Suprapubic skin (tissue), 4 donors: ENCODE data around the gene FAM161B. TPM values are rescaled to one million over a fixed set of nuclear protein-coding genes. Genes with fewer than 3 reads are reported as not detected.

Source experiments
- DNase-seq, 2 donors: peaks; one replicate each; pipeline ENCODE4 v3.0.0-alpha.2; 2019; ENCODE audit warnings: low spot score in 2 of 2
- H3K27ac ChIP-seq: fragments of 200-600 bp; sonication (generic); one replicate; pipeline ENCODE4 v1.5.1; 2019
- H3K27me3 ChIP-seq: fragments of 200-600 bp; sonication (generic); one replicate; pipeline ENCODE4 v1.5.1; 2019
- H3K36me3 ChIP-seq: fragments of 200-600 bp; sonication (generic); one replicate; pipeline ENCODE4 v1.5.1; 2019
- H3K4me1 ChIP-seq: fragments of 200-600 bp; sonication (generic); one replicate; pipeline ENCODE4 v1.5.1; 2019
- H3K4me3 ChIP-seq: fragments of 200-600 bp; sonication (generic); one replicate; pipeline ENCODE4 v1.5.1; 2019; ENCODE audit warnings: mild to moderate bottlenecking
- H3K9me3 ChIP-seq: fragments of 200-600 bp; sonication (generic); one replicate; pipeline ENCODE4 v1.5.1; 2019
- CTCF ChIP-seq, 2 donors: fragments of 200-600 bp in 1 of 2; fragments of 450-650 bp in 1 of 2; sonication (generic) in 1 of 2; IDR thresholded peaks; one replicate each; pipeline ENCODE4 v1.5.1; 2016 to 2019; ENCODE audit warnings: antibody characterized with exemption in 2 of 2, mild to moderate bottlenecking in 1 of 2, moderate library complexity in 1 of 2
- EP300 ChIP-seq: sonication (generic); formaldehyde crosslinking; IDR thresholded peaks from one replicate; pipeline ENCODE4 v1.6.1; 2017; ENCODE audit warnings: antibody characterized with exemption
- POLR2A ChIP-seq, 2 donors: fragments of 450-650 bp; IDR thresholded peaks; one replicate each; pipeline ENCODE4 v1.6.1; 2017; ENCODE audit warnings: antibody characterized with exemption in 2 of 2, mild to moderate bottlenecking in 2 of 2, moderate library complexity in 2 of 2
- POLR2AphosphoS5 ChIP-seq, 3 donors: sonication (generic); formaldehyde crosslinking; IDR thresholded peaks; one replicate each; pipeline ENCODE4 v1.6.1; 2017; ENCODE audit warnings: antibody characterized with exemption in 3 of 3
- WGBS: methylation state at CpG from one replicate; pipeline ENCODE4 v1.1.5; 2018; 5-methylcytosine and 5-hydroxymethylcytosine counted together
- total RNA-seq, 4 donors: library from RNA; depleted of rRNA; stranded (reverse); fragments of >200 nt; gene quantifications; one replicate each; pipeline ENCODE4 v1.1.0, GENCODE V29; 2016

The FAM161B gene
- total RNA-seq, 4 donors from 2014 or later, result 2.1 to 4.7 (median 3.5) TPM

- Histone ChIP-seq H3K4me3 (no peak overlapping the region), H3K4me1 (no peaks in the 10 kb centered on the region), H3K27me3 (no peaks in the 10 kb centered on the region), H3K9me3 (no peaks in the 10 kb centered on the region), H3K36me3 (peaks cover 28% of the 10 kb centered on the region), H3K27ac (no peak overlapping the region)
- no peak for DNase-seq
- no peak for TF ChIP-seq POLR2A (IDR thresholded peaks at IDR 0.05)
- TF ChIP-seq EP300, result no peak
- TF ChIP-seq POLR2AphosphoS5 (IDR thresholded peaks at IDR 0.05), result no peak
- TF ChIP-seq CTCF (IDR thresholded peaks at IDR 0.05), result no peak
- 86% methylated on average over 4 of the region's 4 CpGs for WGBS
Observed at GRCh38 chr14:73977896-73978295, 28.0 kb upstream of the FAM161B start.

GRCh38 chr14:73976125-73976524 is 26.2 kb upstream of the FAM161B start:
- no peaks in the 10 kb centered on the region for H3K9me3 ChIP-seq
- 72% methylated on average over 6 of the region's 6 CpGs for WGBS
- H3K27me3 ChIP-seq, result no peaks in the 10 kb centered on the region
- H3K27ac ChIP-seq, result no peak overlapping the region
- H3K4me1 ChIP-seq, result no peaks in the 10 kb centered on the region
- no peak overlapping the region for H3K4me3 ChIP-seq
- DNase-seq, result no peak
- peaks cover 32% of the 10 kb centered on the region for H3K36me3 ChIP-seq
- TF ChIP-seq POLR2AphosphoS5 (IDR thresholded peaks at IDR 0.05), result no peak
- no peak for TF ChIP-seq CTCF (IDR thresholded peaks at IDR 0.05)

GRCh38 chr14:73973497-73973896 is 23.6 kb upstream of the FAM161B start:
- H3K4me3 ChIP-seq, result no peak overlapping the region
- 88% methylated on average over 2 of the region's 2 CpGs for WGBS
- no peak for TF ChIP-seq CTCF (IDR thresholded peaks at IDR 0.05)
- TF ChIP-seq EP300, result no peak
- TF ChIP-seq POLR2A (IDR thresholded peaks at IDR 0.05), result no peak
- TF ChIP-seq POLR2AphosphoS5 (IDR thresholded peaks at IDR 0.05), result no peak
- H3K4me1 ChIP-seq, result no peaks in the 10 kb centered on the region
- no peaks in the 10 kb centered on the region for H3K27me3 ChIP-seq
- DNase-seq, result no peak
- H3K36me3 ChIP-seq, result peaks cover 58% of the 10 kb centered on the region
- H3K9me3 ChIP-seq, result no peaks in the 10 kb centered on the region
- no peak overlapping the region for H3K27ac ChIP-seq

GRCh38 chr14:73968885-73969284 is 19.0 kb upstream of the FAM161B start:
- Histone ChIP-seq H3K9me3 (no peaks in the 10 kb centered on the region), H3K36me3 (peaks cover 70% of the 10 kb centered on the region), H3K27me3 (no peaks in the 10 kb centered on the region), H3K4me1 (no peaks in the 10 kb centered on the region), H3K27ac (no peak overlapping the region), H3K4me3 (no peak overlapping the region)
- TF ChIP-seq POLR2A (IDR thresholded peaks at IDR 0.05) (no peak), CTCF (IDR thresholded peaks at IDR 0.05) (no peak), POLR2AphosphoS5 (IDR thresholded peaks at IDR 0.05) (no peak), EP300 (no peak)
- no peak for DNase-seq
- 77% methylated on average over 2 of the region's 2 CpGs for WGBS

GRCh38 chr14:73965216-73965615 is 15.3 kb upstream of the FAM161B start:
- Histone ChIP-seq H3K9me3 (no peaks in the 10 kb centered on the region), H3K4me3 (no peak overlapping the region), H3K4me1 (no peaks in the 10 kb centered on the region), H3K27ac (no peak overlapping the region), H3K36me3 (peaks cover 77% of the 10 kb centered on the region), H3K27me3 (no peaks in the 10 kb centered on the region)
- WGBS, result 92% methylated on average over 4 of the region's 4 CpGs
- TF ChIP-seq POLR2A (IDR thresholded peaks at IDR 0.05) (no peak), EP300 (no peak), POLR2AphosphoS5 (IDR thresholded peaks at IDR 0.05) (no peak), CTCF (IDR thresholded peaks at IDR 0.05) (no peak)
- no peak for DNase-seq
